GM12891 (cell line): ENCODE measurements around the gene CHMP2A.

Experiments used
- DNase-seq: peaks from one replicate; pipeline ENCODE4 v3.0.0; 2011; ENCODE audit warnings: low spot score; ENCODE audit not compliant: insufficient read length
- FAIRE-seq: peaks from 2 replicates; lab custom pipeline; 2011; peaks lifted over from hg19 to GRCh38; lab: Jason Lieb, UNC
- PAX5 ChIP-seq: IDR thresholded peaks from 2 replicates; pipeline ENCODE4 v1.6.1; 2011; ENCODE audit warnings: low read length, moderate library complexity, mild to moderate bottlenecking; ENCODE audit not compliant: insufficient read depth, severe bottlenecking
- POLR2A ChIP-seq: IDR thresholded peaks from 2 replicates; pipeline ENCODE4 v1.6.1; 2011; ENCODE audit warnings: low read depth, low read length, control low read depth
- POLR2AphosphoS5 ChIP-seq: IDR thresholded peaks from 2 replicates; pipeline ENCODE4 v1.6.1; 2011; ENCODE audit warnings: low read depth, low read length, control low read depth
- POU2F2 ChIP-seq: IDR thresholded peaks from 2 replicates; pipeline ENCODE4 v1.6.1; 2011; ENCODE audit warnings: low read depth, mild to moderate bottlenecking, control low read depth, low read length, moderate library complexity
- SPI1 ChIP-seq: IDR thresholded peaks from 2 replicates; pipeline ENCODE4 v1.6.1; 2011; ENCODE audit warnings: low read depth, low read length, control low read depth
- TAF1 ChIP-seq: IDR thresholded peaks from 2 replicates; pipeline ENCODE4 v1.6.1; 2011; ENCODE audit warnings: low read depth, low read length, control low read depth

The CHMP2A gene

GRCh38 chr19:58555369-58555885, 522 bp upstream of the CHMP2A start:
- DNase-seq (no peak), FAIRE-seq (no peak)
- TF ChIP-seq TAF1 (no peak), POU2F2 (no peak), PAX5 (no peak), SPI1 (no peak), POLR2A (no peak), POLR2AphosphoS5 (no peak)

- FAIRE-seq: no peak
- DNase-seq: no peak
Measured at GRCh38 chr19:58553799-58554493, 959 bp downstream of the CHMP2A start.

GRCh38 chr19:58552655-58553054, 2.2 kb downstream of the CHMP2A start:
- FAIRE-seq: peak; percentile 16
- DNase-seq: no peak
- TF ChIP-seq SPI1 (no peak), TAF1 (no peak), PAX5 (no peak), POU2F2 (no peak), POLR2AphosphoS5 (no peak; the same call in 1 of the 2 replicates), POLR2A (no peak)

More at GRCh38 chr19:58553799-58554493, 959 bp downstream of the CHMP2A start:
- TF ChIP-seq POLR2AphosphoS5 (peak; percentile 21; the same call in 1 of the 2 replicates), POU2F2 (no peak)

GRCh38 chr19:58551577-58552471, 3.1 kb downstream of the CHMP2A start:
- DNase-seq (no peak), FAIRE-seq (peak; percentile 9)
- TF ChIP-seq SPI1 (no peak), POLR2AphosphoS5 (peak; percentile 74; the same call in 1 of the 2 replicates), POU2F2 (no peak), POLR2A (peak; percentile 71; the same call in 1 of the 2 replicates)

- DNase-seq: no peak
- TF ChIP-seq POLR2A (peak; percentile 37; the same call in 1 of the 2 replicates), PAX5 (no peak), TAF1 (no peak), POLR2AphosphoS5 (no peak; the same call in 1 of the 2 replicates), POU2F2 (no peak), SPI1 (no peak)
- FAIRE-seq: no peak
Measured at GRCh38 chr19:58551123-58551497, 3.8 kb downstream of the CHMP2A start.

- no peak for FAIRE-seq
- TF ChIP-seq POU2F2 (no peak), POLR2AphosphoS5 (no peak), POLR2A (no peak), SPI1 (no peak), PAX5 (no peak), TAF1 (no peak)
- no peak for DNase-seq
Measured at GRCh38 chr19:58550362-58551122, 4.4 kb downstream of the CHMP2A start.

- TF ChIP-seq PAX5 (no peak), SPI1 (no peak), TAF1 (no peak), POLR2A (no peak)
- no peak for DNase-seq
- FAIRE-seq: no peak
Measured at GRCh38 chr19:58549664-58550361, 5.1 kb downstream of the CHMP2A start.

- no peak for DNase-seq
- TF ChIP-seq POU2F2 (no peak), SPI1 (no peak), PAX5 (no peak), TAF1 (no peak), POLR2A (no peak), POLR2AphosphoS5 (no peak; the same call in 1 of the 2 replicates)
- FAIRE-seq: no peak
Measured at GRCh38 chr19:58548859-58549663, 5.8 kb downstream of the CHMP2A start.
